SU-DHL-6 (cell line): ENCODE results near the gene PTPRK.

Experiments used
- H2AFZ ChIP-seq: fragments of 200-600 bp; sonication (generic); 2 replicates; pipeline ENCODE4 v1.6.1; 2014; ENCODE audit warnings: low read depth, mild to moderate bottlenecking, moderate library complexity, mixed read lengths, antibody characterized with exemption, low read length; ENCODE audit not compliant: severe bottlenecking
- H3F3A ChIP-seq: fragments of 200-600 bp; shearing (Covaris generic); 2 replicates; pipeline ENCODE4 v1.6.0; 2016; ENCODE audit warnings: antibody characterized with exemption, mild to moderate bottlenecking; ENCODE audit not compliant: insufficient read depth
- H3K27ac ChIP-seq: fragments of 200-600 bp; sonication (generic); 2 replicates; pipeline ENCODE4 v1.5.1; 2016; ENCODE audit warnings: low read depth, mild to moderate bottlenecking, low read length, moderate library complexity, mixed read lengths
- H3K27me3 ChIP-seq: fragments of 200-600 bp; sonication (generic), shearing (Covaris generic); 2 replicates; pipeline ENCODE4 v1.6.0; 2014; ENCODE audit warnings: mild to moderate bottlenecking, low read length
- H3K36me3 ChIP-seq: fragments of 200-600 bp; sonication (generic); 2 replicates; pipeline ENCODE4 v1.6.1; 2014; ENCODE audit warnings: mild to moderate bottlenecking, low read length, mixed read lengths
- H3K4me2 ChIP-seq: fragments of 300-600, 200-600 bp; shearing (Covaris generic), sonication (generic); 2 replicates; pipeline ENCODE4 v1.6.0; 2014; ENCODE audit warnings: low read length, low read depth, mild to moderate bottlenecking; ENCODE audit not compliant: poor library complexity, severe bottlenecking
- H3K4me3 ChIP-seq: fragments of 200-600 bp; sonication (generic); 2 replicates; pipeline ENCODE4 v1.5.1; 2014; ENCODE audit warnings: antibody characterized with exemption, low read length, mild to moderate bottlenecking, mixed read lengths; ENCODE audit not compliant: insufficient read depth, poor library complexity, severe bottlenecking
- H3K79me2 ChIP-seq: fragments of 200-600 bp; sonication (generic); 2 replicates; pipeline ENCODE4 v1.6.1; 2014; ENCODE audit warnings: mild to moderate bottlenecking, low read length, moderate library complexity; ENCODE audit not compliant: insufficient read depth
- H3K9ac ChIP-seq: fragments of 200-600 bp; sonication (generic); 2 replicates; pipeline ENCODE4 v1.7.0; 2014; ENCODE audit warnings: mild to moderate bottlenecking, low read length
- H3K9me2 ChIP-seq: fragments of 200-600 bp; sonication (generic); replicated peaks from 2 replicates; pipeline ENCODE4 v1.6.1; 2014; ENCODE audit warnings: low read length; ENCODE audit not compliant: insufficient read depth
- H3K9me3 ChIP-seq: fragments of 200-600 bp; sonication (generic); 2 replicates; pipeline ENCODE4 v1.6.1; 2014; ENCODE audit warnings: low read length, mixed read lengths; ENCODE audit not compliant: insufficient read depth
- H4K20me1 ChIP-seq: fragments of 200-600 bp; sonication (generic); 2 replicates; pipeline ENCODE4 v1.6.1; 2014; ENCODE audit warnings: low read depth, mild to moderate bottlenecking, antibody characterized with exemption, low read length, moderate library complexity, mixed read lengths
- EZH2phosphoT487 ChIP-seq: fragments of 200-600 bp; sonication (generic), shearing (Covaris generic); conservative IDR thresholded peaks from 2 replicates; pipeline ENCODE4 v1.6.1; 2018; ENCODE audit warnings: mild to moderate bottlenecking, antibody characterized with exemption, low read length, moderate library complexity, mixed read lengths
- TF ChIP-seq, protein P1 (sequence below): fragments of 200-600 bp; sonication (generic); IDR thresholded peaks from one replicate; pipeline ENCODE4 v1.5.1; 2017; ENCODE audit warnings: antibody characterized with exemption, mild to moderate bottlenecking, low read length, moderate library complexity; ENCODE audit not compliant: insufficient read depth, poor library complexity, severe bottlenecking

Gene PTPRK

DNA sequence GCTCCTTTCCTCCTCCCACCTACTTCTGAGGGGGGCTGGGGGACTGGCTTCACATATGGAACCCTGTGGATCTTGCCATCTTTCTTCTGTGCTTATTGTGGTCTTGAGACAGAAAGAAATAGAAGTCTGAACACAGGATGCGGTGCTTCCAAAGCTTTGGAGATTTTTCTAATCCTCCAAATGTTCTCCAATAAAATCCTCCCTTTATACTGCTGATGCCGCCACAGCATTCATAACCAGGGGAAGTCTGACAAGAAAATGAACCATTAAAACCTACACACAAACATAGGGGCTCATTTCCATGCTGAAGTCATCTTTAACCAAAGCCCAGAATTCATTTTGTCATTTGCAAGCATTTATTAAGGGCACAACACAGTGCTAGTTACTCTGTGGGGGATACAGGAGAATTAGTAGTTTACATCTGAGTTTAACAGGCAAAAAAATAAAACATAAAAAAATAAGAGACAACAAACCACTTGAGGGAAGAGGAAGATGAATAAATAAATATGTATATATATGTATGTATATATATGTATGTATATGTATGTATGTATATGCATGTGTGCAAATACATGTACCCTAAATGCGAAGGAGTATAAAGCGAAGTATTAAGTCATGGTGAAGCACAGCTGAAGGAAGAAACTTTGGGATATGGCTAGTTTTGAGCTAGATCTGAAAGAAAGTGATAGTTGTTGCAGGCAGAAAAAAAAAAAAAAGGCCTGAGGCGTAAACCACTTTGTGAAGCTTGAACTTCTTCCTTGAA lies 5.9 kb upstream of the PTPRK start:
- H4K20me1 ChIP-seq: no peaks in the 10 kb centered on the region
- H3K36me3 ChIP-seq: no peaks in the 10 kb centered on the region

DNA sequence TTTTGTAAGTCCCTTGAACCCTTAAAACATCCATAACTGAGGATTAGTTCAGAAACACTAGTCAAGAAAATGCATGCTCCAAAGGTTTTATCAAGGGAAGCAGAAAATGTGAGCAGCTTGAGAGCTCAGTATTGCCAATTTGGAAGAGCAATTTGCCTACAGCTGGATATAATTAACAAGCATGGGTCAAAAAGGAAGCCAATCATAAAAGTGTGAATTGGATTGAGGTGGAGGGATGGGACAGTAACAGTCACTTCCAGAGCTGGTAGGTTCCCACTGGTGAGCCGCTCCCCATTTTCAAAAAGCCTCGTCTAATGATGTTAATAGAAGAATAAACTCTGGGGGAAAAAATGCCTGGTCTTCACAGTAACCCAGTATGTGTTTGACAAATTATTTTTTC lies 5.0 kb upstream of the PTPRK start:
- H3K27me3 ChIP-seq: no peaks in the 10 kb centered on the region
- no peak overlapping the region for H3K4me2 ChIP-seq
- TF ChIP-seq, protein P1, sequence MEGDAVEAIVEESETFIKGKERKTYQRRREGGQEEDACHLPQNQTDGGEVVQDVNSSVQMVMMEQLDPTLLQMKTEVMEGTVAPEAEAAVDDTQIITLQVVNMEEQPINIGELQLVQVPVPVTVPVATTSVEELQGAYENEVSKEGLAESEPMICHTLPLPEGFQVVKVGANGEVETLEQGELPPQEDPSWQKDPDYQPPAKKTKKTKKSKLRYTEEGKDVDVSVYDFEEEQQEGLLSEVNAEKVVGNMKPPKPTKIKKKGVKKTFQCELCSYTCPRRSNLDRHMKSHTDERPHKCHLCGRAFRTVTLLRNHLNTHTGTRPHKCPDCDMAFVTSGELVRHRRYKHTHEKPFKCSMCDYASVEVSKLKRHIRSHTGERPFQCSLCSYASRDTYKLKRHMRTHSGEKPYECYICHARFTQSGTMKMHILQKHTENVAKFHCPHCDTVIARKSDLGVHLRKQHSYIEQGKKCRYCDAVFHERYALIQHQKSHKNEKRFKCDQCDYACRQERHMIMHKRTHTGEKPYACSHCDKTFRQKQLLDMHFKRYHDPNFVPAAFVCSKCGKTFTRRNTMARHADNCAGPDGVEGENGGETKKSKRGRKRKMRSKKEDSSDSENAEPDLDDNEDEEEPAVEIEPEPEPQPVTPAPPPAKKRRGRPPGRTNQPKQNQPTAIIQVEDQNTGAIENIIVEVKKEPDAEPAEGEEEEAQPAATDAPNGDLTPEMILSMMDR: no peak
- no peak for TF ChIP-seq EZH2phosphoT487
- no peaks in the 10 kb centered on the region for H3K79me2 ChIP-seq
- no peak overlapping the region for H2AFZ ChIP-seq
- H3F3A ChIP-seq: no peaks in the 10 kb centered on the region
- no peak overlapping the region for H3K9ac ChIP-seq
- H3K36me3 ChIP-seq: no peaks in the 10 kb centered on the region
- H3K9me3 ChIP-seq: no peaks in the 10 kb centered on the region
- H3K4me3 ChIP-seq: no peak overlapping the region
- no peaks in the 10 kb centered on the region for H3K9me2 ChIP-seq
- H3K27ac ChIP-seq: no peak overlapping the region
- no peaks in the 10 kb centered on the region for H4K20me1 ChIP-seq

More for the DNA sequence above, 5.9 kb upstream of the PTPRK start:
- Histone ChIP-seq H3K9ac (no peak overlapping the region), H3F3A (no peaks in the 10 kb centered on the region), H3K4me3 (no peak overlapping the region), H3K27me3 (no peaks in the 10 kb centered on the region), H3K4me2 (no peak overlapping the region), H3K79me2 (no peaks in the 10 kb centered on the region), H3K9me2 (no peaks in the 10 kb centered on the region), H3K9me3 (no peaks in the 10 kb centered on the region), H3K27ac (no peak overlapping the region), H2AFZ (no peak overlapping the region)
- TF ChIP-seq, protein P1: no peak
- no peak for TF ChIP-seq EZH2phosphoT487

DNA sequence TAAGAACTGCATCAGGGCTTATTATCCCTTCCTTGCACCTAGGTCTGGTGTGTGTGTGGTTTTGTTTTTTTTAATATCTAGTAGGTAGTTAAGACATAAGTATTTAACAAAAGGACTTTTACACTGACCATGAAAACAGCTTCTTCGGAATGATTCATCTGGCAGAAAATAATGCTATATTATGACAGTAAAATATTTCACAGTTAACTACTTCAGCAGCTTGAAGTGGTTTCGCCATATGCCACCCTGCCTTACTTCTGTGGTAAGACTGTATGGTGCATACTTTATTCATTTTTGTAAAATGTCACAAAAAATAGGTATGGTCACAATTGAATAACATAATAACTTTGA lies 858 bp upstream of the PTPRK start:
- H3K9me2 ChIP-seq: no peaks in the 10 kb centered on the region

DNA sequence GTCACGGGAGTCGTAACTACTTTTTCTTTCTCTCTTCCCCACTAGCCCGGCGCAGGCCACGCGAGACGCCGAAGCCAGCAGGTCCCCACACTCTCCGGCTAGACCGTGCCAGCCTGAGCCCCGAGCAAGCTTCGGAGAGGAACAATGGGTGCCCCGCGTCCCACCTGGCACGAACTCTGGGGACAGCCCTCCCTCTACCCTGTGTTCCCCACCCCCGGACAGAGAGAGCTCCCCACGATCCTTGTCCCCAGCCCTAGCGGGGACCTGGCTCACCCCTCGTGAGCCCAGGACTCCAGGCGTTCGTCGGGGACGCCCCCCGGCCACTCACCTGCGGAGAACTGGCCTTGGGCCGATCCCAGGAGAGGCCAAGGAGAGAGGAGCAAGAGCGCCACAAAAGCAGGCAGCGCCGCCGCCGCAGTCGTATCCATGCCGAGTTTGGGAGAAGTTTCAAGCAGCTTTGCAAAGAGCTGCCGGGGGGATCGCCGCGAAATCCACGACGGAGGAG lies 416 bp downstream of the PTPRK start:
- H2AFZ ChIP-seq: no peak overlapping the region
- no peaks in the 10 kb centered on the region for H4K20me1 ChIP-seq
- TF ChIP-seq EZH2phosphoT487: no peak
- TF ChIP-seq, protein P1: no peak
- no peaks in the 10 kb centered on the region for H3K79me2 ChIP-seq
- H3K4me2 ChIP-seq: no peak overlapping the region
- H3F3A ChIP-seq: no peaks in the 10 kb centered on the region
- H3K9me3 ChIP-seq: no peaks in the 10 kb centered on the region
- no peak overlapping the region for H3K27ac ChIP-seq
- no peak overlapping the region for H3K4me3 ChIP-seq
- no peak overlapping the region for H3K9ac ChIP-seq
- H3K36me3 ChIP-seq: no peaks in the 10 kb centered on the region
- H3K27me3 ChIP-seq: no peaks in the 10 kb centered on the region
- no peaks in the 10 kb centered on the region for H3K9me2 ChIP-seq

More for the DNA sequence above, 858 bp upstream of the PTPRK start:
- Histone ChIP-seq H3K27me3 (no peaks in the 10 kb centered on the region), H2AFZ (no peak overlapping the region), H3K36me3 (no peaks in the 10 kb centered on the region), H3K9ac (no peak overlapping the region), H3K79me2 (no peaks in the 10 kb centered on the region), H3F3A (no peaks in the 10 kb centered on the region), H3K27ac (no peak overlapping the region), H3K9me3 (no peaks in the 10 kb centered on the region), H3K4me2 (no peak overlapping the region), H3K4me3 (no peak overlapping the region), H4K20me1 (no peaks in the 10 kb centered on the region)
- no peak for TF ChIP-seq EZH2phosphoT487
